Activated CD4-positive, alpha-beta T cell treated with anti-CD3 and anti-CD28 coated beads, Interleukin-2, amount 10 ng/mL, durations not matched to agents 7 days and 5 days (primary cell): ENCODE data around the gene CDAN1. TPM values are rescaled to one million over a fixed set of nuclear protein-coding genes. Genes with fewer than 3 reads are reported as not detected.
"Not testable (repeated sequence)": the region's sequence is repeated elsewhere in the genome, so short reads cannot be mapped to it uniquely, and the experiment has no call there.

ENCODE experiments used
- CTCF ChIA-PET: fragments of 350-600 bp; sonication (Branson Sonifier 250); formaldehyde crosslinking; loops from one replicate; lab custom pipeline; 2021; ENCODE audit warnings: antibody characterized with exemption; lab: Charles Lee
- POLR2A ChIA-PET: fragments of 350-600 bp; sonication (Branson Sonifier 250); formaldehyde crosslinking; loops from one replicate; lab custom pipeline; 2021; ENCODE audit warnings: antibody characterized with exemption; lab: Charles Lee
- DNase-seq: peaks from one replicate; pipeline ENCODE4 v3.0.0-alpha.2; 2020
- H3K27ac Mint-ChIP-seq: one replicate; pipeline ENCODE4 v1.8.0; 2021; ENCODE audit warnings: mild to moderate bottlenecking, moderate library complexity, mixed read lengths
- H3K27me3 Mint-ChIP-seq: one replicate; pipeline ENCODE4 v1.8.0; 2021; ENCODE audit warnings: mixed read lengths
- H3K36me3 Mint-ChIP-seq: one replicate; pipeline ENCODE4 v1.8.0; 2021; ENCODE audit warnings: low read depth, mixed read lengths
- H3K4me1 Mint-ChIP-seq: one replicate; pipeline ENCODE4 v1.8.0; 2021; ENCODE audit warnings: mixed read lengths
- H3K4me3 Mint-ChIP-seq: one replicate; pipeline ENCODE4 v1.8.0; 2021; ENCODE audit warnings: mild to moderate bottlenecking, moderate library complexity, mixed read lengths
- H3K9me3 Mint-ChIP-seq: one replicate; pipeline ENCODE4 v1.8.0; 2021; ENCODE audit warnings: mixed read lengths
- total RNA-seq, 2 experiments: library from RNA; stranded (reverse); gene quantifications; one replicate each; pipeline ENCODE4 v1.2.3, GENCODE V29; 2021

CDAN1 gene
- 10 to 100 TPM; 23.8 to 25.2 TPM for total RNA-seq

- peak; percentile 91 for DNase-seq
- no peaks in the 10 kb centered on the region for H3K9me3 Mint-ChIP-seq
- H3K27ac Mint-ChIP-seq, result peak within 1 kb of the TSS; percentile 85
- H3K4me3 Mint-ChIP-seq, result peak within 1 kb of the TSS; percentile 79
- ChIA-PET CTCF (interaction anchor here (0.7 to 1.3 kb wide), 2 partner anchors 21 to 579 kb away, joined by 3 to 5 read pairs; no protein-coding TSS in a partner anchor), POLR2A (no interaction called here)
- no peaks in the 10 kb centered on the region for H3K27me3 Mint-ChIP-seq
- peaks cover 22% of the 10 kb centered on the region for H3K36me3 Mint-ChIP-seq
- H3K4me1 Mint-ChIP-seq, result peaks cover 27% of the 10 kb centered on the region
Observed at GRCh38 chr15:42736793-42737528, at the start of gene CDAN1. Gene CDAN1 (minus strand): TSS chr15:42737128. CDS start chr15:42737102, 26 bp downstream.

- CTCF ChIA-PET, result no interaction called here
- Mint-ChIP-seq H3K27ac (no peak overlapping the region), H3K9me3 (no peaks in the 10 kb centered on the region), H3K4me3 (no peak overlapping the region), H3K27me3 (no peaks in the 10 kb centered on the region), H3K4me1 (no peaks in the 10 kb centered on the region), H3K36me3 (peaks cover 7% of the 10 kb centered on the region)
- DNase-seq, result no peak
- POLR2A ChIA-PET, result no interaction called here
Observed at GRCh38 chr15:42785569-42785968, 48.6 kb upstream of the CDAN1 start.

GRCh38 chr15:42784705-42785104, 47.8 kb upstream of the CDAN1 start:
- CTCF ChIA-PET, result interaction anchor here (0.6 to 0.7 kb wide), 2 partner anchors 9 to 161 kb away, joined by 3 read pairs; no protein-coding TSS in a partner anchor
- no peaks in the 10 kb centered on the region for H3K9me3 Mint-ChIP-seq
- no peak for DNase-seq
- POLR2A ChIA-PET, result no interaction called here
- H3K36me3 Mint-ChIP-seq, result peaks cover 7% of the 10 kb centered on the region
- H3K27me3 Mint-ChIP-seq, result no peaks in the 10 kb centered on the region
- no peak overlapping the region for H3K4me3 Mint-ChIP-seq
- H3K27ac Mint-ChIP-seq, result no peak overlapping the region
- no peaks in the 10 kb centered on the region for H3K4me1 Mint-ChIP-seq

- Mint-ChIP-seq H3K4me1 (no peaks in the 10 kb centered on the region), H3K4me3 (no peak overlapping the region), H3K9me3 (no peaks in the 10 kb centered on the region), H3K27ac (no peak overlapping the region), H3K27me3 (no peaks in the 10 kb centered on the region), H3K36me3 (peaks cover 7% of the 10 kb centered on the region)
- ChIA-PET POLR2A (no interaction called here), CTCF (interaction anchor here (0.9 kb wide), 1 partner anchor 29 kb away, joined by 3 read pairs; no protein-coding TSS in a partner anchor)
- DNase-seq, result no peak
Observed at GRCh38 chr15:42782716-42783115, 45.8 kb upstream of the CDAN1 start.

GRCh38 chr15:42775416-42775815, 38.5 kb upstream of the CDAN1 start:
- no peaks in the 10 kb centered on the region for H3K27me3 Mint-ChIP-seq
- no peak overlapping the region for H3K4me3 Mint-ChIP-seq
- no peak for DNase-seq
- ChIA-PET POLR2A (no interaction called here), CTCF (interaction anchor here (0.5 to 0.7 kb wide), 3 partner anchors 9 to 1036 kb away, joined by 3 to 5 read pairs (median 3); no protein-coding TSS in a partner anchor)
- H3K27ac Mint-ChIP-seq, result no peak overlapping the region
- peaks cover 7% of the 10 kb centered on the region for H3K36me3 Mint-ChIP-seq
- H3K9me3 Mint-ChIP-seq, result no peaks in the 10 kb centered on the region
- H3K4me1 Mint-ChIP-seq, result no peaks in the 10 kb centered on the region

GRCh38 chr15:42772901-42773300, 36.0 kb upstream of the CDAN1 start:
- H3K36me3 Mint-ChIP-seq, result peaks cover 20% of the 10 kb centered on the region
- DNase-seq, result no peak
- ChIA-PET CTCF (interaction anchor here (0.6 to 1.5 kb wide), 3 partner anchors 10 to 1013 kb away, joined by 3 to 4 read pairs (median 3); no protein-coding TSS in a partner anchor), POLR2A (no interaction called here)
- H3K27ac Mint-ChIP-seq, result no peak overlapping the region
- no peak overlapping the region for H3K4me3 Mint-ChIP-seq
- peaks cover 6% of the 10 kb centered on the region for H3K9me3 Mint-ChIP-seq
- H3K4me1 Mint-ChIP-seq, result no peaks in the 10 kb centered on the region
- H3K27me3 Mint-ChIP-seq, result no peaks in the 10 kb centered on the region

GRCh38 chr15:42772144-42772543, 35.2 kb upstream of the CDAN1 start:
- Mint-ChIP-seq H3K27me3 (no peaks in the 10 kb centered on the region), H3K9me3 (peaks cover 6% of the 10 kb centered on the region), H3K4me3 (no peak overlapping the region), H3K4me1 (no peaks in the 10 kb centered on the region), H3K27ac (no peak overlapping the region), H3K36me3 (peaks cover 24% of the 10 kb centered on the region)
- no peak for DNase-seq
- ChIA-PET POLR2A (no interaction called here), CTCF (interaction anchor here (0.6 to 1.5 kb wide), 2 partner anchors 20 to 1014 kb away, joined by 3 to 4 read pairs; no protein-coding TSS in a partner anchor)

- H3K4me3 Mint-ChIP-seq, H3K4me1 Mint-ChIP-seq, POLR2A ChIA-PET, H3K27me3 Mint-ChIP-seq, DNase-seq, H3K27ac Mint-ChIP-seq, CTCF ChIA-PET: not testable (repeated sequence)
- Mint-ChIP-seq H3K36me3 (peaks cover 49% of the 10 kb centered on the region), H3K9me3 (peaks cover 33% of the 10 kb centered on the region)
Observed at GRCh38 chr15:42766109-42766508, 29.2 kb upstream of the CDAN1 start.

GRCh38 chr15:42764154-42764731, 27.3 kb upstream of the CDAN1 start:
- DNase-seq, H3K27ac Mint-ChIP-seq, H3K27me3 Mint-ChIP-seq, H3K4me1 Mint-ChIP-seq, H3K4me3 Mint-ChIP-seq, CTCF ChIA-PET, POLR2A ChIA-PET: not testable (repeated sequence)
- Mint-ChIP-seq H3K36me3 (peaks cover 48% of the 10 kb centered on the region), H3K9me3 (peaks cover 35% of the 10 kb centered on the region)

- H3K27me3 Mint-ChIP-seq, H3K27ac Mint-ChIP-seq, DNase-seq, H3K4me3 Mint-ChIP-seq, H3K4me1 Mint-ChIP-seq, POLR2A ChIA-PET: not testable (repeated sequence)
- Mint-ChIP-seq H3K9me3 (peaks cover 31% of the 10 kb centered on the region), H3K36me3 (peaks cover 36% of the 10 kb centered on the region)
- CTCF ChIA-PET, result interaction anchor here (1.5 kb wide), 1 partner anchor 12 kb away, joined by 3 read pairs; no protein-coding TSS in a partner anchor
Observed at GRCh38 chr15:42761813-42762212, 24.9 kb upstream of the CDAN1 start.

GRCh38 chr15:42760759-42761158, 23.8 kb upstream of the CDAN1 start:
- CTCF ChIA-PET, result no interaction called here
- Mint-ChIP-seq H3K36me3 (peaks cover 30% of the 10 kb centered on the region), H3K4me3 (no peak overlapping the region), H3K27me3 (no peaks in the 10 kb centered on the region), H3K9me3 (peaks cover 26% of the 10 kb centered on the region), H3K27ac (no peak overlapping the region), H3K4me1 (no peaks in the 10 kb centered on the region)
- POLR2A ChIA-PET, result no interaction called here
- DNase-seq, result no peak

- no peak for DNase-seq
- CTCF ChIA-PET, result no interaction called here
- H3K9me3 Mint-ChIP-seq, result peaks cover 18% of the 10 kb centered on the region
- peaks cover 21% of the 10 kb centered on the region for H3K36me3 Mint-ChIP-seq
- H3K4me3 Mint-ChIP-seq, result no peak overlapping the region
- no peak overlapping the region for H3K27ac Mint-ChIP-seq
- POLR2A ChIA-PET, result no interaction called here
- no peaks in the 10 kb centered on the region for H3K4me1 Mint-ChIP-seq
- no peaks in the 10 kb centered on the region for H3K27me3 Mint-ChIP-seq
Observed at GRCh38 chr15:42759093-42759492, 22.2 kb upstream of the CDAN1 start.

- ChIA-PET POLR2A (no interaction called here), CTCF (interaction anchor here (0.9 kb wide), 1 partner anchor 12 kb away, joined by 3 read pairs; no protein-coding TSS in a partner anchor)
- Mint-ChIP-seq H3K36me3 (peaks cover 31% of the 10 kb centered on the region), H3K27ac (no peak overlapping the region), H3K4me3 (no peak overlapping the region), H3K27me3 (no peaks in the 10 kb centered on the region), H3K9me3 (peaks cover 7% of the 10 kb centered on the region), H3K4me1 (no peaks in the 10 kb centered on the region)
- DNase-seq, result no peak
Observed at GRCh38 chr15:42750306-42750705, 13.4 kb upstream of the CDAN1 start.
